ENCODE results near the gene SKP1. TPM values are rescaled to one million over a fixed set of nuclear protein-coding genes. Genes with fewer than 3 reads are reported as not detected.
A peak's percentile ranks its signal among the peaks of the same experiment; 100 is the strongest.

The SKP1 gene
- total RNA-seq, 1 donor from 2014 or later, result 487 TPM

GRCh38 chr5:134130239-134130945, 46.4 kb downstream of the SKP1 start:
- DNase-seq (ENCODE audit: low read depth), result no peak

- DNase-seq (ENCODE audit: low read depth), result no peak
These were observed 47.1 kb downstream of the SKP1 start for GRCh38 chr5:134129411-134130238.

- DNase-seq (ENCODE audit: low read depth), result no peak
These were observed 48.1 kb downstream of the SKP1 start for GRCh38 chr5:134128648-134128995.

GRCh38 chr5:134127988-134128647, 48.6 kb downstream of the SKP1 start:
- no peak for DNase-seq (ENCODE audit: low read depth)

- DNase-seq (ENCODE audit: low read depth), result no peak
These were observed 49.3 kb downstream of the SKP1 start for GRCh38 chr5:134127376-134127861.

GRCh38 chr5:134125039-134126015, 51.4 kb downstream of the SKP1 start:
- DNase-seq (ENCODE audit: low read depth), result peak; percentile 96

- DNase-seq (ENCODE audit: low read depth), result peak; percentile 52
These were observed 52.3 kb downstream of the SKP1 start for GRCh38 chr5:134124289-134125038.

GRCh38 chr5:134123360-134123759, 53.4 kb downstream of the SKP1 start:
- no peak for DNase-seq (ENCODE audit: low read depth)

- DNase-seq (ENCODE audit: low read depth), result no peak
These were observed 54.2 kb downstream of the SKP1 start for GRCh38 chr5:134122530-134122929.

GRCh38 chr5:134120386-134121138, 56.2 kb downstream of the SKP1 start:
- no peak for DNase-seq (ENCODE audit: low read depth)

- DNase-seq (ENCODE audit: low read depth), result no peak
These were observed 57.0 kb downstream of the SKP1 start for GRCh38 chr5:134119720-134120119.

GRCh38 chr5:134118212-134118835, 58.4 kb downstream of the SKP1 start:
- no peak for DNase-seq (ENCODE audit: low read depth)

GRCh38 chr5:134116789-134117761, 59.7 kb downstream of the SKP1 start:
- no peak for DNase-seq (ENCODE audit: low read depth)

GRCh38 chr5:134116286-134116685, 60.5 kb downstream of the SKP1 start:
- DNase-seq (ENCODE audit: low read depth), result no peak

- no peak for DNase-seq (ENCODE audit: low read depth)
These were observed 61.0 kb downstream of the SKP1 start for GRCh38 chr5:134115806-134116175.

GRCh38 chr5:134114886-134115805, 61.6 kb downstream of the SKP1 start:
- DNase-seq (ENCODE audit: low read depth), result no peak
